ENCODE data around the gene PTPRCAP.

GRCh38 chr11:67438158-67438902 lies 848 bp upstream of the PTPRCAP start:
- TF ChIP-seq, protein P1, sequence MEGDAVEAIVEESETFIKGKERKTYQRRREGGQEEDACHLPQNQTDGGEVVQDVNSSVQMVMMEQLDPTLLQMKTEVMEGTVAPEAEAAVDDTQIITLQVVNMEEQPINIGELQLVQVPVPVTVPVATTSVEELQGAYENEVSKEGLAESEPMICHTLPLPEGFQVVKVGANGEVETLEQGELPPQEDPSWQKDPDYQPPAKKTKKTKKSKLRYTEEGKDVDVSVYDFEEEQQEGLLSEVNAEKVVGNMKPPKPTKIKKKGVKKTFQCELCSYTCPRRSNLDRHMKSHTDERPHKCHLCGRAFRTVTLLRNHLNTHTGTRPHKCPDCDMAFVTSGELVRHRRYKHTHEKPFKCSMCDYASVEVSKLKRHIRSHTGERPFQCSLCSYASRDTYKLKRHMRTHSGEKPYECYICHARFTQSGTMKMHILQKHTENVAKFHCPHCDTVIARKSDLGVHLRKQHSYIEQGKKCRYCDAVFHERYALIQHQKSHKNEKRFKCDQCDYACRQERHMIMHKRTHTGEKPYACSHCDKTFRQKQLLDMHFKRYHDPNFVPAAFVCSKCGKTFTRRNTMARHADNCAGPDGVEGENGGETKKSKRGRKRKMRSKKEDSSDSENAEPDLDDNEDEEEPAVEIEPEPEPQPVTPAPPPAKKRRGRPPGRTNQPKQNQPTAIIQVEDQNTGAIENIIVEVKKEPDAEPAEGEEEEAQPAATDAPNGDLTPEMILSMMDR (IDR thresholded peaks at IDR 0.05), result no peak
- no peak for TF ChIP-seq EZH2 (IDR thresholded peaks at IDR 0.05; ENCODE audit: borderline replicate concordance, insufficient read depth, low read depth, low read length, poor library complexity, severe bottlenecking)
